OCI-LY3 (cell line): Measurements from ENCODE around the gene CA14.
A peak's percentile ranks its signal among the peaks of the same experiment; 100 is the strongest.
"Not testable (repeated sequence)": the region's sequence is repeated elsewhere in the genome, so short reads cannot be mapped to it uniquely, and the experiment has no call there.

Experiments used
- H2AFZ ChIP-seq: fragments of 200-600, 300-600 bp; shearing (Covaris generic); 2 replicates; pipeline ENCODE4 v1.6.0; 2014; ENCODE audit warnings: antibody characterized with exemption, low read depth, low read length
- H3K27ac ChIP-seq: fragments of 200-600, 300-600 bp; sonication (generic); 2 replicates; pipeline ENCODE4 v1.5.1; 2014; ENCODE audit warnings: mild to moderate bottlenecking, low read length, moderate library complexity, mixed read lengths
- H3K27me3 ChIP-seq: fragments of 200-600, 300-600 bp; sonication (generic); 2 replicates; pipeline ENCODE4 v1.6.1; 2014; ENCODE audit warnings: low read depth, low read length, mixed read lengths
- H3K36me3 ChIP-seq: fragments of 200-600, 300-600 bp; sonication (generic); replicated peaks from 2 replicates; pipeline ENCODE3; 2014; ENCODE audit warnings: low read depth, low read length, mixed read lengths
- H3K4me1 ChIP-seq: fragments of 300-600, 200-600 bp; sonication (generic); 2 replicates; pipeline ENCODE4 v1.6.1; 2014; ENCODE audit warnings: low read length, mixed read lengths
- H3K4me2 ChIP-seq: fragments of 200-600, 300-600 bp; sonication (generic); 2 replicates; pipeline ENCODE4 v1.6.1; 2014; ENCODE audit warnings: low read length, mixed read lengths
- H3K4me3 ChIP-seq: fragments of 300-600, 200-600 bp; sonication (generic); 2 replicates; pipeline ENCODE4 v1.5.1; 2014; ENCODE audit warnings: antibody characterized with exemption, mild to moderate bottlenecking, low read length, moderate library complexity
- H3K79me2 ChIP-seq: fragments of 300-600, 200-600 bp; shearing (Covaris generic); 2 replicates; pipeline ENCODE4 v1.6.1; 2014; ENCODE audit warnings: mild to moderate bottlenecking, low read length, mixed read lengths
- H3K9ac ChIP-seq: fragments of 300-600, 200-600 bp; shearing (Covaris generic); 2 replicates; pipeline ENCODE4 v1.6.0; 2014; ENCODE audit warnings: mild to moderate bottlenecking, low read length, moderate library complexity
- H3K9me3 ChIP-seq: fragments of 200-600, 300-600 bp; shearing (Covaris generic); 2 replicates; pipeline ENCODE4 v1.6.1; 2014; ENCODE audit warnings: low read length, mixed read lengths; ENCODE audit not compliant: insufficient read depth
- H4K20me1 ChIP-seq: fragments of 200-600, 300-600 bp; sonication (generic); 2 replicates; pipeline ENCODE4 v1.6.1; 2016; ENCODE audit warnings: low read length, mixed read lengths; ENCODE audit not compliant: insufficient read depth
- EZH2phosphoT487 ChIP-seq: fragments of 200-600 bp; shearing (Covaris generic); IDR thresholded peaks from 2 replicates; pipeline ENCODE4 v1.6.1; 2018; ENCODE audit warnings: antibody characterized with exemption, mixed run types, low read depth
- TF ChIP-seq, protein P1 (sequence below): fragments of 200-600, 300-600 bp; sonication (generic); IDR thresholded peaks from 2 replicates; pipeline ENCODE4 v1.5.1; 2014; ENCODE audit warnings: antibody characterized with exemption, low read length, low read depth

CA14 gene

DNA sequence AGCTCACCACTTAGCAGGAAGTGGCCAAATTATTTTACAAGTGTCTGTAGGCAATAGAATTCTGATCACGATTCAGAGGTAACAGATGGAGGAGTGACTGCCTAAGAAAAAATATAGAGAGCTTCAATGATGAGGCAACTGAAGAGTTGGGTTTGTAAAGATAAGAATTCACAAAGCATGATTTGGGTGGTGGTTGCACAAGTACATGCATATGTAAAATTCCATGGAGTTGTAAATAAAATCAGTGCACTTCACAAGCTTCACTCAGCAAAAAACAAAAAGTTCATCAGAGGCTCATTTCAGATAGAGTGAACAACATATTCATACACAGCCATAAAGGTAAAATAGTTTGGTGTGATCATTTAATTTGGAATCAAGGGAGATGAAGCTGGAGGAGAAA, 32.6 kb upstream of the CA14 start:
- peaks cover 48% of the 10 kb centered on the region for H3K79me2 ChIP-seq
- no peaks in the 10 kb centered on the region; the same call in 1 of the 2 replicates for H3K4me1 ChIP-seq
- peaks cover 60% of the 10 kb centered on the region for H3K36me3 ChIP-seq
- H3K9ac ChIP-seq: no peak overlapping the region
- no peaks in the 10 kb centered on the region for H3K27me3 ChIP-seq
- H4K20me1 ChIP-seq: no peaks in the 10 kb centered on the region
- H3K9me3 ChIP-seq: no peaks in the 10 kb centered on the region
- H3K27ac ChIP-seq: no peak overlapping the region
- TF ChIP-seq EZH2phosphoT487: no peak
- no peak overlapping the region for H2AFZ ChIP-seq
- H3K4me2 ChIP-seq: no peak overlapping the region
- no peak overlapping the region for H3K4me3 ChIP-seq

DNA sequence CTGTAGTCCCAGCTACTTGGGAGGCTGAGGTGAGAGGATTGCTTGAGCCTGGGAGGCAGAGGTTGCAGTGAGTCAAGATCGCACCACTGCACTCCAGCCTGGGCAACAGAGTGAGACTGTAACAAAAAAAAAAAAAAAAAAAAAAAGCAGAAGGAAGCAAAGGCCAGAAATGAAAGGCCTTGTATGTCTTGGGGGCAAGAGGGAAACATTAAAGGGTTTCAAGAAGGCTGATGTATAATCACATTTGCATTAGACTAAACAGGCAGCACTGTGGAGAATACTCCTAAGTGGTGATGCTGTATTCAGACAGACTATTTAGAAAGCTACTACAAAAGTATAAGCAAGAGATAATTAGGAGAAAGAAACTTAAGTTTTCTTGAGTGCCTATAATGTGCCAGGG, 32.0 kb upstream of the CA14 start:
- no peaks in the 10 kb centered on the region; the same call in 1 of the 2 replicates for H3K4me1 ChIP-seq
- no peaks in the 10 kb centered on the region for H3K27me3 ChIP-seq
- no peak overlapping the region for H3K27ac ChIP-seq
- peaks cover 53% of the 10 kb centered on the region for H3K79me2 ChIP-seq
- H3K9me3 ChIP-seq: no peaks in the 10 kb centered on the region
- no peak overlapping the region for H3K4me2 ChIP-seq
- no peaks in the 10 kb centered on the region for H4K20me1 ChIP-seq
- H2AFZ ChIP-seq: no peak overlapping the region
- H3K4me3 ChIP-seq: no peak overlapping the region
- peaks cover 60% of the 10 kb centered on the region for H3K36me3 ChIP-seq
- TF ChIP-seq EZH2phosphoT487: no peak
- TF ChIP-seq, protein P1, sequence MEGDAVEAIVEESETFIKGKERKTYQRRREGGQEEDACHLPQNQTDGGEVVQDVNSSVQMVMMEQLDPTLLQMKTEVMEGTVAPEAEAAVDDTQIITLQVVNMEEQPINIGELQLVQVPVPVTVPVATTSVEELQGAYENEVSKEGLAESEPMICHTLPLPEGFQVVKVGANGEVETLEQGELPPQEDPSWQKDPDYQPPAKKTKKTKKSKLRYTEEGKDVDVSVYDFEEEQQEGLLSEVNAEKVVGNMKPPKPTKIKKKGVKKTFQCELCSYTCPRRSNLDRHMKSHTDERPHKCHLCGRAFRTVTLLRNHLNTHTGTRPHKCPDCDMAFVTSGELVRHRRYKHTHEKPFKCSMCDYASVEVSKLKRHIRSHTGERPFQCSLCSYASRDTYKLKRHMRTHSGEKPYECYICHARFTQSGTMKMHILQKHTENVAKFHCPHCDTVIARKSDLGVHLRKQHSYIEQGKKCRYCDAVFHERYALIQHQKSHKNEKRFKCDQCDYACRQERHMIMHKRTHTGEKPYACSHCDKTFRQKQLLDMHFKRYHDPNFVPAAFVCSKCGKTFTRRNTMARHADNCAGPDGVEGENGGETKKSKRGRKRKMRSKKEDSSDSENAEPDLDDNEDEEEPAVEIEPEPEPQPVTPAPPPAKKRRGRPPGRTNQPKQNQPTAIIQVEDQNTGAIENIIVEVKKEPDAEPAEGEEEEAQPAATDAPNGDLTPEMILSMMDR: no peak
- no peak overlapping the region for H3K9ac ChIP-seq

DNA sequence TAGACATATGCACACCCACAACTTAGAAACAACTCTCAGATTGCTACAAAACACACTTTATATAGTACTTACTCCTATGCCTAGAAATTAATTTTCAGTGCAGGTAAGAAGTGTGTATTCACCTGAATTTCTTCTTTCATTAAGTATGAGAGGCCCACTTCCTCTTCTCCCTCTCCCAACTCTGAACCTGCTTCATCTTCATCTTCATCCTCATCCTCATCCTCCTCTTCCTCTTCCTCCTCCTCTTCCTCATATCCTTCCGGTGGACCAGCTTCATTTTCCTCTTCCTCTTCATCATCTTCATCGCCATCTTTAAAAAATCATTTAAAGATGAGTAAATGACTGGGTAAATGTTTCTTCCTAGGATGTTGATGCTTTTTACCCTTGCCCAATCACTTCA, 31.1 kb upstream of the CA14 start:
- no peaks in the 10 kb centered on the region for H3K9me3 ChIP-seq
- no peaks in the 10 kb centered on the region; the same call in 1 of the 2 replicates for H3K4me1 ChIP-seq
- H4K20me1 ChIP-seq: no peaks in the 10 kb centered on the region
- no peaks in the 10 kb centered on the region for H3K27me3 ChIP-seq
- peaks cover 63% of the 10 kb centered on the region for H3K79me2 ChIP-seq
- H3K9ac ChIP-seq: no peak overlapping the region
- peaks cover 64% of the 10 kb centered on the region for H3K36me3 ChIP-seq
- H3K4me3 ChIP-seq: no peak overlapping the region
- TF ChIP-seq, protein P1: no peak
- TF ChIP-seq EZH2phosphoT487: no peak
- H3K4me2 ChIP-seq: no peak overlapping the region
- H2AFZ ChIP-seq: no peak overlapping the region
- no peak overlapping the region for H3K27ac ChIP-seq

DNA sequence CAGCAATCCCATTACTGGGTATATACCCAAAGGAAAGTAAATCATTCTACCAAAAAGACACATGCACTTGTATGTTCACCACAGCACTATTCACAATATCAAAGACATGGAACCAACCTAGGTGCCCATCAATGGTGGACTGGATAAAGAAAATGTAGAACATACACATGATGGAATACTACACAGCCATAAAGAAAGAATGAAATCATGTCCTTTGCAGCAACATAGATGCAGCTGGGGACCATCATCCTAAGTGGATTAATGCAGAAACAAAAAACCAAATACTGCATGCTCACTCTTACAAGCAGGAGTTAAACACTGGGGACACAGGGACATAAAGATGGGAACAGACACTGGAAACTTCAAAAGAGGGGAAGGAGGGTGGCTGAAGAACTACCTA, 30.3 kb upstream of the CA14 start:
- TF ChIP-seq, protein P1: no peak
- TF ChIP-seq EZH2phosphoT487: no peak
- Histone ChIP-seq H4K20me1 (no peaks in the 10 kb centered on the region), H3K4me2 (no peak overlapping the region)

DNA sequence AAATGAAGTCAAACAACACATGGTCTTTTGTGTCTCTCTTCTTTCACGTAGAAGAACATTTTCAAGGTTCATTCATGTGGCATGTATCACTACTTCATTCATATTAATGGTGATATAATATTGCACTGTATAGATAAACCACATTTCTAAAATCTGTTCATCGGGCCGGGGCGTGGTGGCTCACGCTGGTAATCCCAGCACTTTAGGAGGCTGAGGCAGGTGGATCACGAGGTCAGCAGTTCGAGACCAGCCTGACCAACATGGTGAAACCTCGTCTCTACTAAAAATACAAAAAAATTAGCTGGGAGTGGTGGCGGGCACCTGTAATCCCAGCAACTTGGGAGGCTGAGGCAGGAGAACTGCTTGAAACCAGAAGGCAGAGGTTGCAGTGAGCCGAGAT, 29.3 kb upstream of the CA14 start:
- not testable (repeated sequence) for H3K9me3 ChIP-seq, H3K4me1 ChIP-seq, H3K27me3 ChIP-seq, H3K4me3 ChIP-seq, H3K27ac ChIP-seq, H3K9ac ChIP-seq, H3K4me2 ChIP-seq, H2AFZ ChIP-seq, H4K20me1 ChIP-seq
- Histone ChIP-seq H3K36me3 (peaks cover 62% of the 10 kb centered on the region), H3K79me2 (peaks cover 80% of the 10 kb centered on the region)

More for the DNA sequence above, 30.3 kb upstream of the CA14 start:
- peaks cover 70% of the 10 kb centered on the region for H3K79me2 ChIP-seq
- H3K27me3 ChIP-seq: no peaks in the 10 kb centered on the region
- H3K27ac ChIP-seq: no peak overlapping the region
- no peaks in the 10 kb centered on the region; the same call in 1 of the 2 replicates for H3K4me1 ChIP-seq
- H3K4me3 ChIP-seq: no peak overlapping the region
- H2AFZ ChIP-seq: no peak overlapping the region
- peaks cover 68% of the 10 kb centered on the region for H3K36me3 ChIP-seq
- H3K9ac ChIP-seq: no peak overlapping the region
- no peaks in the 10 kb centered on the region for H3K9me3 ChIP-seq

DNA sequence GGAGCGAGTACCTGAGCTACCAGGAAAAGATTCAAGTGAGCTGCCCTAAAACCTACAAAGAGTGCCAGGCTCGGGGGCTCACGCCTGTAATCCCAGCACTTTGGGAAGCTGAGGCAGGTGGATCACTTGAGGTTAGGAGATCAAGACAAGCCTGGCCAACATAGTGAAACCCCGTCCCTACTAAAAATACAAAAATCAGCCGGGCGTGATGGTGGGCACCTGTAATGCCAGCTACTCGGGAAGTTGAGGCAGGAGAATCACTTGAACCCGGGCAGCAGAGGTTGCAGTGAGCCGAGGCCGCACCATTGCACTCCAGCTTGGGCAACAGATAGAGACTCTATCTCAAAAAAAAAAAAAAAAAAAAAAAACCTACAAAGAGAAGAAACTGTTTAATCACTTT, 24.7 kb upstream of the CA14 start:
- peaks cover 21% of the 10 kb centered on the region for H3K4me1 ChIP-seq
- H3K9me3 ChIP-seq, H3K27me3 ChIP-seq, H2AFZ ChIP-seq: not testable (repeated sequence)
- peak overlapping the region; percentile 88 for H3K4me2 ChIP-seq
- H3K36me3 ChIP-seq: peaks cover 28% of the 10 kb centered on the region
- peak overlapping the region; percentile 92; the same call in 1 of the 2 replicates for H3K27ac ChIP-seq
- peaks cover 85% of the 10 kb centered on the region for H3K79me2 ChIP-seq
- peaks cover 13% of the 10 kb centered on the region for H4K20me1 ChIP-seq
- peak overlapping the region; percentile 90 for H3K4me3 ChIP-seq
- peak overlapping the region; percentile 99 for H3K9ac ChIP-seq
